Activated CD4-positive, alpha-beta T cell treated with anti-CD3 and anti-CD28 coated beads, Interleukin-2, amount 10 ng/mL, durations not matched to agents 24 days and 14 days (primary cell): Measurements from ENCODE around the gene SELENBP1. TPM values are rescaled to one million over a fixed set of nuclear protein-coding genes. Genes with fewer than 3 reads are reported as not detected.

Source experiments
- DNase-seq: peaks from one replicate; pipeline ENCODE4 v3.0.0; 2022
- H3K27ac Mint-ChIP-seq: one replicate; pipeline ENCODE4 v1.8.0; 2022; ENCODE audit warnings: mild to moderate bottlenecking, mixed read lengths
- H3K27me3 Mint-ChIP-seq: one replicate; pipeline ENCODE4 v1.8.0; 2022; ENCODE audit warnings: mixed read lengths
- H3K36me3 Mint-ChIP-seq: one replicate; pipeline ENCODE4 v1.8.0; 2022; ENCODE audit warnings: low read depth, mild to moderate bottlenecking, mixed read lengths
- H3K4me1 Mint-ChIP-seq: one replicate; pipeline ENCODE4 v1.8.0; 2021; ENCODE audit warnings: mixed read lengths
- H3K4me3 Mint-ChIP-seq: one replicate; pipeline ENCODE4 v1.8.0; 2022; ENCODE audit warnings: mild to moderate bottlenecking, moderate library complexity, mixed read lengths
- H3K9me3 Mint-ChIP-seq: one replicate; pipeline ENCODE4 v1.8.0; 2021; ENCODE audit warnings: mixed read lengths
- intact Hi-C: fragments of 100-400 bp; cut with micrococcal nuclease; formaldehyde crosslinking; loops from one replicate; pipeline ENCODE4 v1.15.1; 2023
- total RNA-seq: library from RNA; stranded (reverse); gene quantifications from 2 replicates; pipeline ENCODE4 v1.2.3, GENCODE V29; 2022

SELENBP1 gene
- total RNA-seq, 1 donor from 2014 or later: not detected

DNA sequence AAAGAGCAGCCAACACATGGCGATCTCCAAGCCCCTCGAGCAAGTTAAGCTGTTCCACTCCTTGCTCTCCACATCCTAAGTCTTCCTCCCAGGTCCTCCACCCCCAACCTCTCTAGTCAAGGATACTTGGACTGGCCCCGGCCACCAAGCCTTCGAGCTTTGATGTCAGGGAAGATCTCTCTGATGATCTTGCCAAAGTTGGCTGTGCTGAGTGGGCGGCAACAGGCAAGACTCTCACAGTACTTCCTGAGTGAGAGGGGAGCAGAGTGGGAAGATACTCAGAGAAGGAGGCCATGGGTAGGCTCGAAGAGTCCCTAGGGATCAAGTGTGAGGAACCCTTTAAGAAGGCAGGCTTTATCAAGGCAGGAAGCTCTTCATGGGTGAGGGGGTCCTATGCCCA, 28.2 kb downstream of the SELENBP1 start:
- H3K4me1 Mint-ChIP-seq: peaks cover 46% of the 10 kb centered on the region

DNA sequence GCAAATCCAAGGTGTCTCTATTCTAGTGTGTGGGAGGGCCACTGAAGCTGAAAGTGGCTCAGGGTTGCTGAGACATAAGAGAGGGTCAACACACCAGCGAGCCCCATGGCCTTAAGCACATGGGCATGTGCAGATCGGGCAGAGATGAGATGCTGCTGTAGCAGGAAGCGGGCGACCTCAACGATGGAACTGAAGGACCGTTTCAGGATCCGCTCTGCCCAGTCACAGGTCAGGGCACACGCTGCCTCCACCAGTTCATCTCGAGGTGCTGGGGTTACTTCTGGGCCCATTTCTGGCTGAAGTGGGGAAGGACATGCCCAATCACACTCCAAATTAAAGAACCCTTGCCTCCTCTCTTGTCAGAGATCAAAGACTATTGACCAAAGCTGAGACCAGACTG, 28.9 kb downstream of the SELENBP1 start:
- DNase-seq: no peak

More for the DNA sequence above, 28.2 kb downstream of the SELENBP1 start:
- Mint-ChIP-seq H3K27me3 (no peaks in the 10 kb centered on the region), H3K4me3 (no peak overlapping the region), H3K27ac (peak overlapping the region; percentile 29), H3K36me3 (peaks cover 47% of the 10 kb centered on the region), H3K9me3 (no peaks in the 10 kb centered on the region)
- DNase-seq: no peak
- intact Hi-C loops: no loop called here

DNA sequence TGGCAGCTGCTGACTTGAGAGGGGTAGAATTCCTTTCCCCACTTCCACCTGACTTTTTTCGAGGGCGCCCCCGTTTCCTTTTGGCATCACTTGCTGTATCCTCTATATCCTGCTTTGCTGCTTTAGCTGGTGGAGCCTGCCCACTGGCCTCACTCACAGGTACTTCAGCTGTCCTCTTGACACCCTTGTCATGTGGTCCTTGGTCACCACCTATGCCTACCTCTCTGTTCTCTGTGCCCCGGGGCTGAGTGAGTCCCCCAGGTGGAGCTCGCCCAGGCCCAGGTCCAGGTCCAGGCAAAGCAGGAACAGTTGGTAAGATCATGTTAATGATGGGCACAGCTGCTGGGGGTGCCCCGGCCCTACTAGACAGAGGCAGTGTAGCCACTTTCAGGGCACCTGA, 29.9 kb downstream of the SELENBP1 start:
- peaks cover 47% of the 10 kb centered on the region for H3K36me3 Mint-ChIP-seq
- peaks cover 40% of the 10 kb centered on the region for H3K4me1 Mint-ChIP-seq
- DNase-seq: no peak
- H3K27ac Mint-ChIP-seq: peak overlapping the region; percentile 31
- no peaks in the 10 kb centered on the region for H3K27me3 Mint-ChIP-seq
- no peaks in the 10 kb centered on the region for H3K9me3 Mint-ChIP-seq
- H3K4me3 Mint-ChIP-seq: no peak overlapping the region
- intact Hi-C loops: no loop called here

More for the DNA sequence above, 28.9 kb downstream of the SELENBP1 start:
- Mint-ChIP-seq H3K27me3 (no peaks in the 10 kb centered on the region), H3K27ac (peak overlapping the region; percentile 31), H3K9me3 (no peaks in the 10 kb centered on the region), H3K4me3 (no peak overlapping the region), H3K36me3 (peaks cover 47% of the 10 kb centered on the region), H3K4me1 (peaks cover 46% of the 10 kb centered on the region)
- intact Hi-C loops: no loop called here

DNA sequence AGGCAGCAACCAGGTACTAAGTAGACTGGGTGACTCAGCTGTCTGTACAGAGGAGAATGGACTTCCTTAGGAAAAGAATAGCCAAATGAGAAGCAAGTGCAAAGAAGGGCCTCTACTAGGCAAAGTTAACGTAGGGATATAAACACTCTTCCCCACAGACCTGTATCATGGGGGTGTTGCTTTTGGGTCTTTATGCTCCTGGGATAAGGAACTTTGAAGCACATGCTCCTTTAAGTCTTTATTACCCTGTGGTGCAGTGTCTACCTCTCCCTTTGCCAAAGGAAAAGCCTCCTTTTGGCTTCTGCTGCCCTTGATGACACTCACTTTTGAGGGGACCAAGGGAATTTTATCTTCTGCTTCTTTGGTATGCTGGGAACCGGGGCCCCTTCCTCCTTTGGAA, 30.5 kb downstream of the SELENBP1 start:
- DNase-seq: no peak
- intact Hi-C loops: no loop called here
- H3K4me1 Mint-ChIP-seq: peaks cover 34% of the 10 kb centered on the region
- no peaks in the 10 kb centered on the region for H3K9me3 Mint-ChIP-seq
- no peaks in the 10 kb centered on the region for H3K27me3 Mint-ChIP-seq
- H3K4me3 Mint-ChIP-seq: no peak overlapping the region
- peaks cover 43% of the 10 kb centered on the region for H3K36me3 Mint-ChIP-seq
- H3K27ac Mint-ChIP-seq: peak overlapping the region; percentile 31

DNA sequence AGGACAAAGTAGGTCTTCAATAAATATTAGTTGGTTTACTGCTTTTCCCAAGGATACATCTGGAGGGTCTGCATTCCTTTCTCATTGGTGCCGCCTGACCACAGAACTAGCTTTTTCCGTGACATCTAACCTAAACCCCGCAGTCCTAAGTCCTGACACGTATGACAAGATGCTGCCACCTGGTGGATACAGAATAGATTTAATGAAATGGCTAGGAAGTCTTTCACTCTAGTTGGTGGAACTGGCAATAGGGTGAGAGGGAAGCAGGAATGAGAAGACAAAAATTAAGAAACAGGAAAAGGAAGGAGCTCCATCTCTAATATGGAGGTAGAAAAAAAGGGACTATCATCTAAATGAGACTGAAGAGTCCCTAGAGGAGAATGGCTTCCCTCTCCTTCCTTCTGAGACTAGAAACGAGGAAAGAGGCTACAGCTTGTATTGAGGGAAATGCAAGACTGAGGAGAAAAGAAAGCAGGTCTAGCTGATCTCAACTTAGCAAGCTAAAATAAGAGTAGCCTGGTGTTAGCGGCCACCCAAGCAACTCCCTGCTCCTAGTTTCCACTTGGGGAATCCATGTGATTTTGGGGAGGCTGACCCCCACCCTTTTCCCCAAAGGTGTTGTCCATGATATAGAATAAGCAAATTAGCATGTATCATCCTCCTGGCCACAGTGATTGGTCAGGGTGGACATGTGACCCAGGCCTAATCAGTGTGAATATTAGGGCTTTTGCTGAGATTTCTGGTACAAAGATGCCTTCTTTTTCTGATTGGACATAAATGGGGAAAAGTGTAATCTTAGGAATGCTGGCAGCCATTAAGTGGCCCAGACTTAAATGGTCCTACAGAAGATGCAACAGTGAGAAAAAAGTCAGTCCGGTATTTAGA, 31.4 kb downstream of the SELENBP1 start:
- Mint-ChIP-seq H3K27ac (peak overlapping the region; percentile 73), H3K4me1 (peaks cover 26% of the 10 kb centered on the region), H3K4me3 (no peak overlapping the region), H3K27me3 (no peaks in the 10 kb centered on the region), H3K9me3 (no peaks in the 10 kb centered on the region), H3K36me3 (peaks cover 37% of the 10 kb centered on the region)
- peak; percentile 88 for DNase-seq
- intact Hi-C loops: loop anchor here (1.0 kb wide), 1 partner anchor 41 kb away; no protein-coding TSS in a partner anchor

DNA sequence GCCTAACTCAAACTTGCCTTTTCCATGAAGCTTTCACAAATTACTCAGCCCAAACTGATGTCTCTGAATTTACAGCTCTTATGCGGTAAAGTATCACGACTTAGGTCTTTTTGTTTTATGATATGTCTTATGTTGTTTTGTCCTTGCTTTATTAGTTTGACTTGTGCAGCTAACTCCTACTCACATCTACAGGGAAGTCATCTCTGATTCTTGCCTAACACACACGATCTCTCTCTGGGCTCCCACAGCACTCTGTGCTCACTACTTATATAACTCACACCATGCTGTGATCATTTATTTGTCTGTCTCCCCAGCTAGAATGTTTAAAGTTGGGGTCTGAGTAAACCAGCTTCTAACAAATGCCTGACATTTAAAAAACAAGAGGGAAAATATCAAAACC, 35.9 kb downstream of the SELENBP1 start:
- Mint-ChIP-seq H3K27me3 (no peaks in the 10 kb centered on the region), H3K4me1 (peaks cover 8% of the 10 kb centered on the region), H3K27ac (no peak overlapping the region), H3K36me3 (peaks cover 5% of the 10 kb centered on the region), H3K4me3 (no peak overlapping the region), H3K9me3 (no peaks in the 10 kb centered on the region)
- DNase-seq: no peak
- intact Hi-C loops: no loop called here

DNA sequence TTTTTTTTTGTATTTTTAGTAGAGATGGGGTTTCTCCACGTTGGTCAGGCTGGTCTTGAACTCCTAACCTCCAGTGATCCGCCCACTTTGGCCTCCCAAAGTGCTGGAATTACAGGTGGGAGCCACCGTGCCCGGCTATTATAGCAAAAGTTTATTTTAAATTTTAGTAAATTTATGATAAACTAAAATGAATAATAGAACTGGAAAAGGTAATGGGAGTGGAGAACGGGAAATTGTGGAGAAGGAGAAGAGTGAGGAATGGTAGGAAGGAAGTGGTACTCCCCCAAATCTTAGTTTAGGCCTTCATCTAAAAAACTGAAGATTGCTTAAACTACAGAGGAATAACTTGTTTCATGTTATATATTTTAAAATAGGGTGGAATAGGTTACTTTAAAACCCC, 37.7 kb downstream of the SELENBP1 start:
- intact Hi-C loops: no loop called here

DNA sequence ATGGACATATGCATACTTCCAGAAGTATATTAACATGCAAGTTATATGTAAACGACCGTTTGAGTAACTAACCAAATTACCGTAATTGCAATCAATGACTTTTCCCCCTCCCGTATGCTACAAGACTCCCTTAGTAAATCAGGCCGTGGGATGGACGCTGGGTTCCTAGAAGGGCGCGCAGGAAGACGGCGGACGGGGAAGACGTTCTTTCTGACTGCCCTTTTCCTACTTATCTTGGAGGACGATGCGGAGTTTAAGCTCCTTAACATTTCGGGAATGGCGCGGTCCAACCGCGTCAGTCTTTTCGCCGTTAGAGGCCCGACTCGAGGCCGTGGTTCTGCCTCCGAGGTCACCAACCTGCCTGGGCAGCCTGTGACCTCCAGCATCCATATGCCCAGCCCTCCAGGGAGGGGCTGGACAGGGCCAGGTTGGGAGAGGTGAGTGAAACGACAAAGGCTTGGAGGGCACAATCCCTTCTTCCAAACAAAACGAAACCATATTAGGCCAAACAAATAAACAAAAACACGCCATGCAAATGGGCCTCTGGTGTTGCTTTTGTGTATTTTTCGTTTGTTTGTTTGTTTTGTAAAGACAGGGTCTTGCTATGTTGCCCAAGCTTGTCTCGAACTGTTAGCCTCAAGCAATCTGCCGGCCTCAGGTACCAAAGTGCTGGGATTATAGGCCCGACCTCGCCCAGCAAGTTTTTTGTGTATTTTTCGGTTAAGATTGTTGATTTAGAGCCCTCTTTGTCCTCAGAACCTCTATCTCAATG, 44.4 kb downstream of the SELENBP1 start:
- Mint-ChIP-seq H3K36me3 (peaks cover 21% of the 10 kb centered on the region), H3K4me3 (peak overlapping the region; percentile 95), H3K27ac (peak overlapping the region; percentile 97), H3K27me3 (no peaks in the 10 kb centered on the region), H3K9me3 (no peaks in the 10 kb centered on the region), H3K4me1 (peaks cover 26% of the 10 kb centered on the region)
- no peak for DNase-seq
- intact Hi-C loops: loop anchor here (2.0 to 5.0 kb wide), 4 partner anchors 17 to 131 kb away; partner anchors contain the start of genes PIP5K1A and RFX5

More for the DNA sequence above, 37.7 kb downstream of the SELENBP1 start:
- Mint-ChIP-seq H3K4me1 (peaks cover under 1% of the 10 kb centered on the region), H3K36me3 (peaks cover under 1% of the 10 kb centered on the region), H3K4me3 (no peak overlapping the region), H3K9me3 (no peaks in the 10 kb centered on the region), H3K27me3 (no peaks in the 10 kb centered on the region), H3K27ac (no peak overlapping the region)
- DNase-seq: no peak

DNA sequence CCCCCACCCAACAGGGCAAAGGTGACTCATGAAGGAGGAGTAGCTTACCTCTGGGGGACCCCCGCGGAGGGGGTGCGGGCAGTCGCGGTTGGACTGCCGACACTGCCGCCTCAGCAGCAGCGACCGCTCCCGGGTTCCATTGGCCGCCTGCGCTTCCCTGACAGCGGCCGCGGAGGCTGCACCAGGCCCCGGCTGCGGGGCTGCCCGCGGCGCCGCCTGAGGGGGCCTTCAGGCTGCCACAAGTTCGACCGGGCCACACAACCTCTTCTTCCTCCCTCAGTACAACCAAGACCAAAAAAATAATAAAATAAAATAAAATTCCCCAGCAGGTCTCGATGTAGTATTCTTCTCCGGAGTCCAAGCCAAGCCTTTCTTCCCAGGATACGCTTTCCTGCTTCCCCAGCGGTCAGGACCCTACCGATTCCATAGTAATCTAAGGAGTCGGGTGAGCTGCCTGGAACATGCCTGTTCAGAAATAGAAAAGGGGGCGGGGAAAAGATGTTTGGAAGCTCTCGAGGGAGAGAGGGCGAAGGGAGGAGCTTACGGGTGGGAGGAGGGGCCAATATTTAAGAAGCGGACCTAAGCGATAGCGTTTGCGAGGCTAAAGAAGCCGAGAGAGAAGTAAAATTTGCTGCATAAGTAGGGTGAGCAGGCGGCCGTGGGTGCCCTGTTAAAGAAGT, 45.1 kb downstream of the SELENBP1 start, which contains the start of gene PI4KB:
TSS of gene PI4KB (minus strand) at position 194 of the 680 bp plus-strand sequence. CDS start 10,935 bp downstream, outside the sequence.
- Mint-ChIP-seq H3K36me3 (peaks cover 26% of the 10 kb centered on the region), H3K4me1 (peaks cover 28% of the 10 kb centered on the region), H3K27ac (peak within 1 kb of the TSS; percentile 97), H3K4me3 (peak within 1 kb of the TSS; percentile 95), H3K27me3 (no peaks in the 10 kb centered on the region), H3K9me3 (no peaks in the 10 kb centered on the region)
- intact Hi-C loops: loop anchor here (2.0 to 5.0 kb wide), 4 partner anchors 17 to 130 kb away; partner anchors contain the start of genes PIP5K1A and RFX5
- DNase-seq: peak; percentile 97

DNA sequence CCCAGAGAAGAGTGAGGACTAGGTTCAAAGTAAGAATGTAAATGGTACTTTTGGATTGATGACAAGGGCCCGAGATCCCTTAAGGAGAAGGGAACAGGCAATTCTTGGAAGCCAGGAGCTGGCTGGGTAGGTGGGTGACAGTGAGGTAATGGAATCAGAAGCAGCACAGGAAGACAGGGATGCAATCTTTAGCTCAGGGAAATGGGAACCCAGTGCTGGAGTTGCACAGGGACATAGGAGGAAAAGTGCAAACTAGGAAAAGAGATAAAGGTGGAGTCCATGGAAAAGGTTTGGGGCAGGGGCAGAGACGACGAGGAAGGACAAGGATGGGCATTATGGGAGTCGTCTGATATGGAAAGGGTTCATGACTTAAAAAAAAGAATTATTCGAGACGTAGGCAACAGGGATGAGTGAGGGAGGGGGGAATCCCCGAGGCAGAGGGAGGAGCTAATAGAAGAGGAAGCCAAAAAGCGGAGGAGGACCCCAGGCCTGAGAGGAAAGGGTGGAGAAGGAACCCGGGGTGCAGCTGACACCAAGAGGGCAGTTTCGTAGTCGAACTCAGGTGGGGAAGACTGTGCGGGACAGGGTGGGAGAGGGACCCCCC, 45.8 kb downstream of the SELENBP1 start:
- H3K4me1 Mint-ChIP-seq: peaks cover 33% of the 10 kb centered on the region
- H3K9me3 Mint-ChIP-seq: no peaks in the 10 kb centered on the region
- peak overlapping the region; percentile 95 for H3K4me3 Mint-ChIP-seq
- intact Hi-C loops: loop anchor here (2.0 to 5.0 kb wide), 4 partner anchors 16 to 129 kb away; partner anchors contain the start of genes PIP5K1A and RFX5
- H3K27ac Mint-ChIP-seq: peak overlapping the region; percentile 94
- DNase-seq: peak; percentile 85
- H3K36me3 Mint-ChIP-seq: peaks cover 32% of the 10 kb centered on the region
- H3K27me3 Mint-ChIP-seq: no peaks in the 10 kb centered on the region

DNA sequence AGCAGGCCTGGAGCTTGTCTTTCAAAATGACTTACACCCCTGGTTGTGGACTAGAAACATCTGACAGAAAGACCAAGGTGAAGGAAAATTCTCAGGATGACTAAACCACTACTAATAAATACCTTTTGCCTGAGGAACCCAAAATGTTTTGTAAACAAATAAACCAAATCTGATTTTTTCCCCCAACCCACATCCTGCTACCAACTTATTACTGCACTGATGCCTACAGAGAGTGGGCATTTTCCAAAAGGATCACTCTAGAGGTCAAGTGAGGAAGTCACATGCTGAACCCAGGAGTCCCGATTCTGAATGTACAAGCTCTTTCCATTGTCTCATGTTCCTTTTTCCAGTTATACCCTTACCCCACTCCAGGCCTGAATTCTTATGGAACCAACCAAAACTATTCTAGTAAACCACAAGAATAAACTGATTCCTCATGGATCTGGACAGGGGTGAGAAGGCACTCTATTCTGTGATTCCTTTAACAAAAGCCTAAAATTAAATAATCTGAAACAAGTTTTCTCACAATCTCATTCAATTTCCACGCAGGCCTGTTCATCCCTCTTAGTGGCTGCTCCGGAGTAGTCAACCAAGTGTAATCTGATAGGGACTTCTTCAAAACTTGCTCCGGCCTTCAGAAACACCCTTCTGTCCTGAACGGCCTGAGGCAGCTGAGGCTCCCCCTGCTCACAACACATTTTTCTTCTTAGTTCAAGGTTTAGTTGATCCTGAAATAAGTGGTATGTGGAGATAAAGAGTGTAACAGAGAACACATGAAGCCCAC, 46.7 kb downstream of the SELENBP1 start:
- H3K36me3 Mint-ChIP-seq: peaks cover 34% of the 10 kb centered on the region
- H3K4me1 Mint-ChIP-seq: peaks cover 33% of the 10 kb centered on the region
- no peaks in the 10 kb centered on the region for H3K27me3 Mint-ChIP-seq
- no peak for DNase-seq
- H3K9me3 Mint-ChIP-seq: no peaks in the 10 kb centered on the region
- peak overlapping the region; percentile 94 for H3K27ac Mint-ChIP-seq
- H3K4me3 Mint-ChIP-seq: peak overlapping the region; percentile 95
- intact Hi-C loops: loop anchor here (2.0 to 5.0 kb wide), 4 partner anchors 15 to 129 kb away; partner anchors contain the start of genes PIP5K1A and RFX5

DNA sequence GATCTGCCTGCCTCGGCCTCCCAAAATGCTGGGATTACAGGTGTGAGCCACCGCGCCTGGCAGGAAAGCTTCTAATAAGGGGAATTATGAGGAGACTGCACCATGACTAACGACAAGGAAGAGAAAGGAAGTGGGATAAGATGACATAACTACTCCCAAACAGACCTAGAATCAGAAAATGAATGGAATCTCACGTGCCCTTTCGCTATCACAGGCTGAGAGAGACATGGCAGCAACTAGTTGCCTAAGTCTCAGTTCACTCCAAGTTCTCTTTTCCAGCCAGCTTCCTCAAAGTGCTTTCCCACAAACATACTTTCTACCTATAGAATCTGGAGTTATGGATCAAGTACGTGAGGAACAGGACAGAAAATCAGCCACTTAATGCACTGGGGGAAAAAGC, 47.3 kb downstream of the SELENBP1 start:
- H3K4me1 Mint-ChIP-seq: peaks cover 33% of the 10 kb centered on the region
- DNase-seq: no peak
- peak overlapping the region; percentile 95 for H3K4me3 Mint-ChIP-seq
- H3K36me3 Mint-ChIP-seq: peaks cover 40% of the 10 kb centered on the region
- H3K9me3 Mint-ChIP-seq: no peaks in the 10 kb centered on the region
- H3K27ac Mint-ChIP-seq: peak overlapping the region; percentile 37
- no peaks in the 10 kb centered on the region for H3K27me3 Mint-ChIP-seq
- intact Hi-C loops: loop anchor here (5.0 kb wide), 1 partner anchor 128 kb away; the partner anchor contains the start of gene PIP5K1A
